ENCODE data around the gene POGK.
"Not testable (repeated sequence)": the region's sequence is repeated elsewhere in the genome, so short reads cannot be mapped to it uniquely, and the experiment has no call there.

Gene POGK, protein sequence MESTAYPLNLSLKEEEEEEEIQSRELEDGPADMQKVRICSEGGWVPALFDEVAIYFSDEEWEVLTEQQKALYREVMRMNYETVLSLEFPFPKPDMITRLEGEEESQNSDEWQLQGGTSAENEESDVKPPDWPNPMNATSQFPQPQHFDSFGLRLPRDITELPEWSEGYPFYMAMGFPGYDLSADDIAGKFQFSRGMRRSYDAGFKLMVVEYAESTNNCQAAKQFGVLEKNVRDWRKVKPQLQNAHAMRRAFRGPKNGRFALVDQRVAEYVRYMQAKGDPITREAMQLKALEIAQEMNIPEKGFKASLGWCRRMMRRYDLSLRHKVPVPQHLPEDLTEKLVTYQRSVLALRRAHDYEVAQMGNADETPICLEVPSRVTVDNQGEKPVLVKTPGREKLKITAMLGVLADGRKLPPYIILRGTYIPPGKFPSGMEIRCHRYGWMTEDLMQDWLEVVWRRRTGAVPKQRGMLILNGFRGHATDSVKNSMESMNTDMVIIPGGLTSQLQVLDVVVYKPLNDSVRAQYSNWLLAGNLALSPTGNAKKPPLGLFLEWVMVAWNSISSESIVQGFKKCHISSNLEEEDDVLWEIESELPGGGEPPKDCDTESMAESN

GRCh38 chr1:166838766-166839599 lies at the start of gene POGK:
TSS of gene POGK (plus strand) at chr1:166839475. CDS start at chr1:166840957, 1,482 bp downstream.
- DNase-seq (ENCODE audit: low read depth), result peak; percentile 91

DNA sequence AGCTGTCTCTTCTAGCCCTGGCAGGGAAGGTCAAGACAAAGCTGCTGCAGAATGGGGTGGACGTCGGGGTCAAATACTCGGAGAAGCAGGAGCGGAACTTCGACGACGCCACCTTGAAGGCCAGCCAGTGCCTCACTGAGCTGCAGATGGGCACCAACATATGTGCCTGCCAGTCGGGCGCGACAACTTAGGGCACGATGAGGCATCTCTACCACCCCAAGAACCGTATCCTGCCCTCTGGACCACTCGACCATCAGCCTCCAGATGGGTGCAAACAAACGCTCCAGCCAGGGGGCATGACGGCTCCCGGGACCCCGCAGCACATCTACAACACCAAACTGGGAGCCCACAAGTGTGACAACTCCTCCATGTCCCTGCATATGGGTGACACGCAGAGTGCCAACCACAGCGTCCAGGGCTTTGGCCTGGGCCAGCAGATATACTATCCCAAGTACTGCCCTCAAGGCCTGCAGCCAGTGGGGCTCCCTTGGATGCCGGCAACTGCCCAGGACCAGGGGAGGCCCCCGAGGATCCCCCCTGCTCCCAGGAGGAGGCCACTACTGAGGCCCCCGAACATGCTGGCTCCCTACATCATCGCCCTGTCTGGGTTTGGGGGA lies 42.5 kb upstream of the POGK start:
- no peak for DNase-seq (ENCODE audit: low read depth)

DNA sequence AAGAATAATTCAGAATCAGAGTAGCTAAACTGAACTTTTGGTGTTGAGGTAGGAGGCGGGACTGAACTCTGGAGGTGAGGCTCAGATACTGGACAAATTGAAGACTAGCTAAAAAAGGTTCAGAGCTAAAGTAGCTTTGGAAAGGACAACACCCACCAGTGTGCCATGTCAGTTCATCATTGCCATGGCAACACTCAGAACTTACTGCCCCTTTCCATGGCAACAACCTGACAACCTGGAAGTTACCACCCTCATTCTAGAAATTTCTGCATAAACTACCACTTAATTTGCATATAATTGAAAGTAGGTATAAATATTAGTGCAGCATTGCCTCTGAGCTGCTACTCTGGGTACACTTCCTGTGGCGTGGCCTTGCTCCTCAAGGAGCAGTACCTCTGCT lies 30.3 kb upstream of the POGK start:
- no peak for DNase-seq (ENCODE audit: low read depth)

DNA sequence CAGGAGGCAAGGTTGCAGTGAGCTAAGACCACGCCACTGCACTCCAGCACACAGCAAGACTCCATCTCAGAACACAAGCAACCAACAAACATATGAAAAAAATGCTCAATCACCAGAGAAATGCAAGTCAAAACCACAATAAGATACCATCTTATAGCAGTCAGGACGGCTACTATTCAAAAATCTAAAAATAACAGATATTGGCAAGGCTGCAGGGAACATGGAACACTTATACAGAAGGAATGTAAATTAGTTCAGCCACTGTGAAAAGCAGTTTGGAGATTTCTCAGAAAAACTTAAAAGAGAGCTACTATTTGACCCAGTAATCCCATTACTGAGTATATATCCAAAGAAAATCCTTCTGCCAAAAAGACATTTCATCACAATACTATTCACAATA lies 27.6 kb upstream of the POGK start:
- DNase-seq (ENCODE audit: low read depth), result peak; percentile 79

DNA sequence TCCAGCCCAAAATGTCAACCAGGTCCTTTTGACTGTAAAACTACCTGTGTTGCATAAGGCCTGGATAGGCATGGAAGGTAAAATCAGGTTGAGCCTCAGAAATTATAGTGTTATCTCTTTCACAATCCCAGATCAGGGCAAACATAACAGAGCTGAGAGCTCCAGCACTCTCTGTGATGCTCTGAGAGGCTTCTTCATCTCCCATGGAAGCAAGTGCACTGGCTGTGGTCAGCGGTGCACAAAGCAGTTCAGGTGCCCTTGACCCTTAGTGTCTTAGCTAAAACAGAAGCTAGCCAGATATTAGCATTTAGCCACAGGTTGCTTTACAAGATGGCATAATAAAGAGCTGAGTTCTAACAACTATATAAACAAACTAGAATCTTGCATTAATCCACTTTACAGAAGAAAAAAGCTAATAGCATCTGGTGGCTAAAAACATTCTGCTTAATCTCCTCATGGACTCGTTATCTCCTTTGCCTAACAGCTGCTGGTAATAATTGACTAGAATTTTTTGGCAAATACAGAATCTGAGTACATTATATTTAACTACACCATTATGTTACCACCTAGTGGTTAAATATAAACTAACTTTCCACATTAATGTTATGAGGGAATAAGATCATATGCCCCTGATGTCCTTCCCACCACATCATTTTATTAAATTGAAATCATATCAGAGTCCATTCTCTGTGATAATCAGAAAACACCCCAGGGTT lies 25.6 kb upstream of the POGK start:
- DNase-seq (ENCODE audit: low read depth), result no peak

GRCh38 chr1:166814611-166815010 lies 24.7 kb upstream of the POGK start:
- peak; percentile 54 for DNase-seq (ENCODE audit: low read depth)

- no peak for DNase-seq (ENCODE audit: low read depth)
Measured at GRCh38 chr1:166819974-166820373, 19.3 kb upstream of the POGK start.

- DNase-seq (ENCODE audit: low read depth), result no peak
Measured at GRCh38 chr1:166822385-166822784, 16.9 kb upstream of the POGK start.

DNA sequence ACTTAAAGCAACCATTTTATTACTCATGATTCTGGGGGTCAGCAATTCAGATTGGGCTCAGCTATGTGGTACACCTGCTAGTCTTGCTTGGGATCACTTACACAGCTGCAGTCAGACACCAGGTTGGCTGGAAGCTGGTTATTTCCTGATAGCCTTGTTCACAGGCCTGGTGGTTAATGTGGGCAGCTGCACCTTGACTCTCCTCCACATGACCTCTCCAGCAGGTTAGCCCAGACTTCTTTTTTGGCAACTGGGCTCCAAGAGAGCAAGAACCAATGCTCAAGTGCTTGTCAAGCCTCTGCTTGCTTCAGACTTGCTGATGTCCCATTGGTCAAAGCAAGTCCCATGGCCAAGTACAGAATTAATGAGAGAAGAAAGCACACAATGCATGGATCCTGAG lies 11.8 kb upstream of the POGK start:
- DNase-seq (ENCODE audit: low read depth), result no peak

- DNase-seq (ENCODE audit: low read depth), result not testable (repeated sequence)
Measured at GRCh38 chr1:166829762-166830161, 9.5 kb upstream of the POGK start.

GRCh38 chr1:166836733-166837132 lies 2.5 kb upstream of the POGK start:
- no peak for DNase-seq (ENCODE audit: low read depth)

- peak; percentile 49 for DNase-seq (ENCODE audit: low read depth)
Measured at GRCh38 chr1:166839600-166840308, 479 bp downstream of the POGK start.

DNA sequence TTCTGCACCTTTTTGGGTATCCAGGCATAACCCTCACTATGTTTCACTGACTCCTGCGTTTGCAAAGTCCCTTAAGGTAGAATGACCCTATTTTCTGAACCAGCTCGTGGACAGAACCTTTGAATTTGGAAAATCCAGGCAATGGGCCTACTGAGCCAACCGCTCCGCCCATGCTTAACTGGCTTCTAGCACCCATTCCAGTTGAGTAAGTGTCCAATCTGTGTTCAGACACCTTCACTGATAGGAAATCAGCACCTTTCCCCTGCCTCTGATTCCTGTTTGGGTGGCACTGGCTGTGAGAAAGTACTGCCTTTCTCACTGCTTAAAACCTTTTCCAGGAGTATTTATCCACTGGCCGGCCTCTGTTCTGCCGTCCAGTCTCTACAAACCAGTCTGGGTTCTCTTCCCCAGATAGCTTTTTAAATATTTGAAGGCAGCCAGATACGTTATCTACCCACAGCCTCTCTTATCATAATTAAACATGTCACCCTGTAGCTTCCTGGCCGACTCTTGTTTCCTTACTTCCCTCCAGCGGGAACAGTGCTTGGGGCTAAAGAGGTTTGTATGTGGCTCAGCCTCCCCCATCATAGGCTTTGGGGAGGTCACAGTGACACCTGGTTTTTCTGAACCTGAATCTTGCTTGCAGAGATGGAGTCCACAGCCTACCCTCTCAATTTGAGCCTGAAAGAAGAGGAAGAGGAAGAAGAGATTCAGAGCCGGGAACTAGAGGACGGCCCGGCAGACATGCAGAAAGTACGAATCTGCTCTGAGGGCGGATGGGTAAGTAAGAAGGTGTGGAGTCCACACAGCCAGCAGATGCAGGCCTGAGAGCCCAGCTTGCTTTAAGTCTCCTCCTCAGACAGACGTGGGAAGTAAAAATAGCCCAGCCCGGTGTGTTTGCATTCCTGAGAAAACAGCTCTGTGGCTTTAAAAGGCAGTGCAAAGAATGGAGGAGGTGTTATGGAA lies 1.3 kb downstream of the POGK start:
- DNase-seq (ENCODE audit: low read depth), result peak; percentile 57

DNA sequence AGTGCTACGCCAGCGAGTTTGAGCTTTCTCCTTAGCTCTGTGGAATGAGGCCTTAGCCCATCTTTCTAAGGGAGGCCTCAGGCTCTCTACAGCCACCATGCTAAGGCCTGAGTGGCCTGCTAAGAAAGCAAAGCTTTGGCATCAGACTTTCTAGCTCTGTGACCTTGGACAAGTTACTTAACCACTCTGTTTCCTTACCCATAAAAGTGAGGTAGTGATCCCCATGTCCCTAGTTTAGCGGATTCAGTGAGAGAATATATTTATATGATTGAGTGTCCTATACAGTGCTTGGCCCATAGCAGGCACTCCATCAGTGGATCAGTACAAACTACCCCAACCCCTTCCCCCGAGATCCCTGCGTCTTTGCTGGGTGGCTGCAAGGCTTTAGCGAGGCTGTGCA lies 4.0 kb downstream of the POGK start:
- no peak for DNase-seq (ENCODE audit: low read depth)

- DNase-seq (ENCODE audit: low read depth), result peak; percentile 56
Measured at GRCh38 chr1:166843769-166844596, 4.7 kb downstream of the POGK start.

GRCh38 chr1:166844791-166845190 lies 5.5 kb downstream of the POGK start:
- DNase-seq (ENCODE audit: low read depth), result no peak

GRCh38 chr1:166848193-166848592 lies 8.9 kb downstream of the POGK start:
- DNase-seq (ENCODE audit: low read depth), result no peak

GRCh38 chr1:166849135-166849534 lies 9.9 kb downstream of the POGK start:
- DNase-seq (ENCODE audit: low read depth), result no peak

- no peak for DNase-seq (ENCODE audit: low read depth)
Measured at GRCh38 chr1:166852918-166853317, 13.6 kb downstream of the POGK start.

All from EH (cell line).